ENCODE measurements around the gene PGF. TPM values are rescaled to one million over a fixed set of nuclear protein-coding genes. Genes with fewer than 3 reads are reported as not detected.

Gene PGF
- total and polyA plus RNA-seq, 8 donors, result 1.8 to 13.3 (median 6.4) TPM; not detected in 1

DNA sequence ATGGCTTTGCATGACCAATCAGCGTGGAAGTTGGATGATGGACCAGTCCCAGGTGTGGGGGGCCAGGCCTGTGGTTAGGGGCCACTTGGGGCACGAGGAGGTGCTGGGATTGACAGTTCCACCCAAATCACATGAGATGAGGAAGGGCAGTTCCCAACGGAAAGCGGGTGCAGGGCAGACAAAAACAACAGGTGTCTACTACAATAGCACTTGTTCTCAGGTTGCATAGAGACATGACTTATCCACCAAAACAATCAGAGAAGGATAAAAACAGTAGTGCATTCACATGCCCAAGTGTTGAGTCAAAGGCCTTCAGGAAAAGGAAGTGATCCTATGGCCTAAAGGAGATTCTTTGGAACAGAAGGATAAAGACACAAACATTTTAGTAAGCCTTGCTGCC lies 32.7 kb upstream of the PGF start:
- Histone ChIP-seq H3K4me3 (no peak overlapping the region), H3K36me3 (no peaks in the 10 kb centered on the region)

DNA sequence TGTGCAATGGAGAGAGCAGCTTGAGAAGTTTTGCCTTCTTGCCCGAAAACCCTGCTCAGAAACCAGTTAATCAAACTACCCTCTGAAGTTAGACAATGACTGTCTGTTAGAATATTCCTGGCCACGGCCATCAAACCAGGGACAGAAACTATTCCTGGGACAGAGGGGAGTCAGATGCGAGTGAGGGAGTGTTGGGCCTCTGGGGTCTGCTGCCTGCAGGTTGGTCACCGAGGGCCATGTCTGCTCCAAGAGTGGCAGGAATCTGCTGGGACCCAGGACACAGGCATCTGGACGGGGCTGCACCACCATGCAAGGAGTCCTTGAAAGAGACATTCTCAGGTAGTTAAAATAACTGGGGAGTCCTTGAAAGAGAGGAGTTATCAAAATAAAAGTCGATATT lies 30.4 kb upstream of the PGF start:
- Histone ChIP-seq H3K9me3 (no peaks in the 10 kb centered on the region), H3K4me3 (no peak overlapping the region), H3K36me3 (no peaks in the 10 kb centered on the region), H3K27ac (no peak overlapping the region), H3K27me3 (no peaks in the 10 kb centered on the region), H3K4me1 (peaks cover 0 to 6% (median 0%) of the 10 kb centered on the region in 4 donors)
- intact Hi-C loops (cut with DNase I; ENCODE audit: low total_unique reads), result no loop called here
- DNase-seq, result no peak
- 91 to 93% (median 91%) methylated on average over 5 to 6 of the region's 6 CpGs for WGBS, 5 donors
- TF ChIP-seq POLR2AphosphoS5 (IDR thresholded peaks at IDR 0.05), result no peak
- TF ChIP-seq POLR2A (IDR thresholded peaks at IDR 0.05), result no peak
- TF ChIP-seq, protein P1, sequence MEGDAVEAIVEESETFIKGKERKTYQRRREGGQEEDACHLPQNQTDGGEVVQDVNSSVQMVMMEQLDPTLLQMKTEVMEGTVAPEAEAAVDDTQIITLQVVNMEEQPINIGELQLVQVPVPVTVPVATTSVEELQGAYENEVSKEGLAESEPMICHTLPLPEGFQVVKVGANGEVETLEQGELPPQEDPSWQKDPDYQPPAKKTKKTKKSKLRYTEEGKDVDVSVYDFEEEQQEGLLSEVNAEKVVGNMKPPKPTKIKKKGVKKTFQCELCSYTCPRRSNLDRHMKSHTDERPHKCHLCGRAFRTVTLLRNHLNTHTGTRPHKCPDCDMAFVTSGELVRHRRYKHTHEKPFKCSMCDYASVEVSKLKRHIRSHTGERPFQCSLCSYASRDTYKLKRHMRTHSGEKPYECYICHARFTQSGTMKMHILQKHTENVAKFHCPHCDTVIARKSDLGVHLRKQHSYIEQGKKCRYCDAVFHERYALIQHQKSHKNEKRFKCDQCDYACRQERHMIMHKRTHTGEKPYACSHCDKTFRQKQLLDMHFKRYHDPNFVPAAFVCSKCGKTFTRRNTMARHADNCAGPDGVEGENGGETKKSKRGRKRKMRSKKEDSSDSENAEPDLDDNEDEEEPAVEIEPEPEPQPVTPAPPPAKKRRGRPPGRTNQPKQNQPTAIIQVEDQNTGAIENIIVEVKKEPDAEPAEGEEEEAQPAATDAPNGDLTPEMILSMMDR (IDR thresholded peaks at IDR 0.05), result no peak
- TF ChIP-seq EP300 (IDR thresholded peaks at IDR 0.05), result no peak

More for the DNA sequence above, 32.7 kb upstream of the PGF start:
- DNase-seq, result no peak
- no peaks in the 10 kb centered on the region for H3K4me1 ChIP-seq
- TF ChIP-seq POLR2A (IDR thresholded peaks at IDR 0.05) (no peak), EP300 (IDR thresholded peaks at IDR 0.05) (no peak), POLR2AphosphoS5 (IDR thresholded peaks at IDR 0.05) (no peak)
- TF ChIP-seq, protein P1 (IDR thresholded peaks at IDR 0.05), result no peak
- no peaks in the 10 kb centered on the region for H3K9me3 ChIP-seq
- no peak overlapping the region for H3K27ac ChIP-seq
- no peaks in the 10 kb centered on the region for H3K27me3 ChIP-seq
- 66 to 83% (median 73%) methylated on average over 4 of the region's 4 CpGs for WGBS, 5 donors
- intact Hi-C loops (cut with DNase I; ENCODE audit: low total_unique reads), result no loop called here

DNA sequence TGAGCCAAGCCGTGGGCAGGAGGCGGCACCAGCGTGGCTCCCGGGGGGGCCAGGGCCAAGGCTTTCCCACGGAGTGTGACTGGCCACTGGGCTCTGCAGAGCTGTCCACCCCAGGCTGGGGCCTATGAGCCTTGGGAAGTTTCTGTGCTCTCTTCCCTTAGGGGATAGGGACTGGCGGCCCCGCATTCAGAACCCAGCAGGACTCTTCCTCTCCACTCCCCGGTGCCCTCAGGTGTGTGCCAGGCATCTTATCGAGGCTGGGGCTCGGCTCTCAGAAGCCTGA lies 29.6 kb upstream of the PGF start:
- no peak for DNase-seq
- WGBS, 5 donors, result 70 to 87% (median 80%) methylated on average over 9 to 10 of the region's 10 CpGs
- TF ChIP-seq EP300 (IDR thresholded peaks at IDR 0.05) (no peak), POLR2A (IDR thresholded peaks at IDR 0.05) (no peak), POLR2AphosphoS5 (IDR thresholded peaks at IDR 0.05) (no peak)
- TF ChIP-seq, protein P1 (IDR thresholded peaks at IDR 0.05), result no peak
- Histone ChIP-seq H3K27ac (no peak overlapping the region), H3K36me3 (no peaks in the 10 kb centered on the region), H3K4me3 (no peak overlapping the region), H3K4me1 (peaks cover 0 to 9% (median 0%) of the 10 kb centered on the region in 4 donors), H3K27me3 (no peaks in the 10 kb centered on the region), H3K9me3 (no peaks in the 10 kb centered on the region)
- intact Hi-C loops (cut with DNase I; ENCODE audit: low total_unique reads), result no loop called here

DNA sequence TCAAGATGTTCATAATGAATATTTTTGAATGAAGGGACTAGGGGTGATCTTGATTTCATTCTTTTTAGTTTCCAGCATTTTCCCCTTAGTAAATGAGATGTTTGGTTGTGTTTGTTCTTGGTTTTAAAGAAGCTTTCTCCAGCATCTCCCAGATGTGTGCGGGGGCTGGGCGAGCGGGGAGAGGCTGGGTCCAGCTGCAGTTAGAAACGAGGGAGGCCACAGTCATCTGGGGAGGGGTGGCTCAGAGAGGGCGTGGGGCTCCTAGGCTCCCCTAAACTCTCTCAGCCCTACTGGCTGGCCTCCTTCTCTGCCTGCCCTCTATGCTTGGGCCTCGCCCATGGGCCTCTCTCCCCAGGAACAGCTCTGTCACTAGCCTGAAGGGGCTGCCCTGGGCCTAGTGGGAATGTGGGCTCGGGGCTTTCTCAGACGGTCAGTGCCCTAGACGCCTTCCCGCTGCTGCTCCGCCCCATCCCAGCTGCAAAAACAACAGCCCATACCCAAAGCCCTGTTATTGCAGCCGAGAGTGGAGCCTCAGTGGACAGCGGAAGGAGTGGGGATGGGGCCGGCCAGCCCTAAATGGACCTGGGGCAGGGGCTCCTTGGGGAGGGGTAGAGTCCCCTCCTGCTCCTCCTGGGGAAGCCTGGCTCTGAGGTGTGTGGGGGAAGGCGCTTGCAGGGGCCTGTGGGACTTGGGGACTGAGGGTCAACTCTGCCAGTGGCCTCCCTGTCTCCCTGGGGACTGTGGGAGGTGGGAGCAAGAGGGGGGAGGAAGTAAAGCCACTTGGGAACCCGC lies 29.0 kb upstream of the PGF start:
- intact Hi-C loops (cut with DNase I; ENCODE audit: low total_unique reads), result no loop called here
- TF ChIP-seq EP300 (IDR thresholded peaks at IDR 0.05) (no peak), POLR2AphosphoS5 (IDR thresholded peaks at IDR 0.05) (no peak), POLR2A (IDR thresholded peaks at IDR 0.05) (no peak)
- TF ChIP-seq, protein P1 (IDR thresholded peaks at IDR 0.05), result no peak
- Histone ChIP-seq H3K36me3 (no peaks in the 10 kb centered on the region), H3K27ac (no peak overlapping the region), H3K4me3 (no peak overlapping the region), H3K4me1 (peaks cover 0 to 9% (median 0%) of the 10 kb centered on the region in 4 donors), H3K9me3 (no peaks in the 10 kb centered on the region), H3K27me3 (no peaks in the 10 kb centered on the region)
- 72 to 80% (median 75%) methylated on average over 16 of the region's 16 CpGs for WGBS, 5 donors
- DNase-seq, result no peak
